Heart left ventricle (tissue), 13 donors: ENCODE data around the gene CMIP.

Source experiments
- CTCF ChIP-seq, 12 donors: fragments of 200-600 bp; sonication (generic) in 4 of 12; IDR thresholded peaks; one replicate each; pipeline versions ENCODE4 v1.5.0 to v1.8.0; 2018 to 2022; ENCODE audit warnings: antibody characterized with exemption in 12 of 12, mild to moderate bottlenecking in 5 of 12
- POLR2A ChIP-seq, 2 donors: fragments of 450-650 bp; IDR thresholded peaks; one replicate each; pipeline ENCODE4 v1.6.1; 2017; ENCODE audit warnings: antibody characterized with exemption in 2 of 2, mild to moderate bottlenecking in 2 of 2, moderate library complexity in 2 of 2
- donor health status: ischemic (EF 13 %, LVEDD 7.1; RV severe dilation, severe dysfunction).
- donor health status: DM: no; HTN: yes; CAD: no.
- donor health status: DM: no; HTN: no; CAD: no.
- donor health status: ischemic (EF 25% LVEDD 6.9; RV normal size, moderate dysfunction).
- donor health status: ischemic (EF 25% LVEDD 5.7; RV mildly dilated, moderate dysfunction).
- donor health status: ischemic (EF 35%, LVEDD 5.7; RV mildly dilated, moderate dysfunction).
- donor health status: nonischemic (EF 11% LVEDD 7.7; RV severe dilation, severe dysfunction).
- donor health status: DM: yes; HTN: yes; CAD: no.
- donor health status: PGD.
- donor health status: ischemic (EF 29% LVEDD 5.4; RV normal size, mild dysfunction).
- donor health status: nonischemic (EF 23%, LVEDD 6.1; RV moderate dilation, normal function).

GRCh38 chr16:81599034-81599744, 154.6 kb downstream of the CMIP start:
- TF ChIP-seq POLR2A (IDR thresholded peaks at IDR 0.05) (no peak), CTCF (IDR thresholded peaks at IDR 0.05) (no peak)
